ENCODE data around the gene TEX36. TPM values are rescaled to one million over a fixed set of nuclear protein-coding genes. Genes with fewer than 3 reads are reported as not detected.

TEX36 gene
- total RNA-seq, 1 donor from 2014 or later, result not detected

DNA sequence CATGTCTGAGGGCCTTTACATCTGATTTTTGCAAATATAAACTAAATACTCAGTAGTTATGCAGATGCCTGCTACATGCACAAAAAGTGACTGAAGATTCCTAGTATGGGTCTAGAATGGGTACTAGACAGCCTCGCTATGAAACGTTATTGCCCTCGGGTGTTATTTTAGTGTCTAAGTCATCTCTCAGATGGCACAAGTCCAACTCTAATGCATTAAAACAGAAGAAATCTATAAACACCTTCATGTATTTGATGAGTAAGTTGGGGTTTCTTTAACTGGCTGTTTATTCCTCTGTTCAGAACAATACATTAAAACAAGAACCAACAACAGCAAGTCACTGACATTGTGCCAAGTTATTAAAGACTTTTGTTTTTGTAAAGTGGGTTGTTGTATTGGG is 41.6 kb downstream of the TEX36 start:
- H3K4me3 ChIP-seq (ENCODE audit: low read depth, low read length), result no peak overlapping the region
- FAIRE-seq (no peak), DNase-seq (ENCODE audit: low read depth) (peak; percentile 1)
- no peak for TF ChIP-seq CTCF (IDR thresholded peaks at IDR 0.05; ENCODE audit: insufficient read depth, low read length, severe bottlenecking)
- H3K36me3 ChIP-seq (ENCODE audit: control insufficient read depth, insufficient read depth, low read length), result no peaks in the 10 kb centered on the region
- no peaks in the 10 kb centered on the region for H3K27me3 ChIP-seq (ENCODE audit: control insufficient read depth, insufficient read depth, low read length)

- Histone ChIP-seq H3K36me3 (ENCODE audit: control insufficient read depth, insufficient read depth, low read length) (no peaks in the 10 kb centered on the region), H3K4me3 (ENCODE audit: low read depth, low read length) (no peak overlapping the region), H3K27me3 (ENCODE audit: control insufficient read depth, insufficient read depth, low read length) (no peaks in the 10 kb centered on the region)
- DNase-seq (ENCODE audit: low read depth) (no peak), FAIRE-seq (no peak)
- no peak for TF ChIP-seq CTCF (IDR thresholded peaks at IDR 0.05; ENCODE audit: insufficient read depth, low read length, severe bottlenecking)
Measured at GRCh38 chr10:125640653-125641052, 42.3 kb downstream of the TEX36 start.

- DNase-seq (ENCODE audit: low read depth) (no peak), FAIRE-seq (no peak)
- no peak overlapping the region for H3K4me3 ChIP-seq (ENCODE audit: low read depth, low read length)
- H3K27me3 ChIP-seq (ENCODE audit: control insufficient read depth, insufficient read depth, low read length), result no peaks in the 10 kb centered on the region
- TF ChIP-seq CTCF (IDR thresholded peaks at IDR 0.05; ENCODE audit: insufficient read depth, low read length, severe bottlenecking), result no peak
- H3K36me3 ChIP-seq (ENCODE audit: control insufficient read depth, insufficient read depth, low read length), result no peaks in the 10 kb centered on the region
Measured at GRCh38 chr10:125639846-125640245, 43.1 kb downstream of the TEX36 start.

GRCh38 chr10:125638555-125638954 is 44.4 kb downstream of the TEX36 start:
- FAIRE-seq (peak; percentile 7), DNase-seq (ENCODE audit: low read depth) (no peak)
- TF ChIP-seq CTCF (IDR thresholded peaks at IDR 0.05; ENCODE audit: insufficient read depth, low read length, severe bottlenecking), result no peak
- Histone ChIP-seq H3K27me3 (ENCODE audit: control insufficient read depth, insufficient read depth, low read length) (no peaks in the 10 kb centered on the region), H3K36me3 (ENCODE audit: control insufficient read depth, insufficient read depth, low read length) (no peaks in the 10 kb centered on the region), H3K4me3 (ENCODE audit: low read depth, low read length) (no peak overlapping the region)

- DNase-seq (ENCODE audit: low read depth) (no peak), FAIRE-seq (no peak)
- Histone ChIP-seq H3K27me3 (ENCODE audit: control insufficient read depth, insufficient read depth, low read length) (no peaks in the 10 kb centered on the region), H3K36me3 (ENCODE audit: control insufficient read depth, insufficient read depth, low read length) (no peaks in the 10 kb centered on the region), H3K4me3 (ENCODE audit: low read depth, low read length) (no peak overlapping the region)
- TF ChIP-seq CTCF (IDR thresholded peaks at IDR 0.05; ENCODE audit: insufficient read depth, low read length, severe bottlenecking), result no peak
Measured at GRCh38 chr10:125637496-125637895, 45.5 kb downstream of the TEX36 start.

GRCh38 chr10:125634606-125635005 is 48.4 kb downstream of the TEX36 start:
- FAIRE-seq, result no peak

More at GRCh38 chr10:125634606-125635005, 48.4 kb downstream of the TEX36 start:
- no peak for TF ChIP-seq CTCF (IDR thresholded peaks at IDR 0.05; ENCODE audit: insufficient read depth, low read length, severe bottlenecking)
- no peak overlapping the region for H3K4me3 ChIP-seq (ENCODE audit: low read depth, low read length)
- no peaks in the 10 kb centered on the region for H3K36me3 ChIP-seq (ENCODE audit: control insufficient read depth, insufficient read depth, low read length)
- DNase-seq (ENCODE audit: low read depth), result no peak
- H3K27me3 ChIP-seq (ENCODE audit: control insufficient read depth, insufficient read depth, low read length), result no peaks in the 10 kb centered on the region

Data from bronchial epithelial cell (primary cell).